OCI-M2 (cell line): Measurements from ENCODE around the gene KCNT1.

ENCODE experiments used
- DNase-seq: peaks from one replicate; lab custom pipeline; 2025; ENCODE audit not compliant: unreplicated experiment; lab: John Stamatoyannopoulos, UW

KCNT1 gene

DNA sequence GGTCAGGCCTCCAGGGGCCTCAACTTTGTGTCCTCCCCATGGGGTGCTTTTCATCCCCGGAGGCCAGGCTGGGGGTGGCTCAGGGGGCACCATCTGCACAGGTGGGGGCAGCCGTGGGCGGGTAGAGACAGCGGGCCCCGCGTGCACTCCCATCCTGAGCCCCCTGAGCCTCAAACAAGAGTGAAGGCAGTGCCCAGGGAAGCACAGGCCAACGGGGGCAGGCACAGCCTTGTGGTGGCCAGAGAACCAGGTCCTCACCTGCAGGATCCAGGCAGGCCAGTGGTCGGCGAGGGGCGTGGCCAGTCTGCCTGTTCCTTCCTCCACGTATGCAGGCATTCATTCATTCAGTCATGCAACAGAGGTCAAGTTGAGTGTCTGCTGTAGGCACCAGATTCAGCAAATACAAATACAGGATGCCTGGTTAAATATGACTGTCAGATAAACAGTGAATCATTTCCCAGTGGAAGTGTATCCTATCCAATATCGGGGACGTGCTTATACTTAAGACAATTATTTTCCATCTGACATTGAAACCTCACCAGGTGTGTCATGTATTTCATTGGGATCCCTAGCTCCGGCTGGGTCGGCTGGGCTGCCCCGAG lies 22.3 kb downstream of the KCNT1 start:
- DNase-seq = no peak

DNA sequence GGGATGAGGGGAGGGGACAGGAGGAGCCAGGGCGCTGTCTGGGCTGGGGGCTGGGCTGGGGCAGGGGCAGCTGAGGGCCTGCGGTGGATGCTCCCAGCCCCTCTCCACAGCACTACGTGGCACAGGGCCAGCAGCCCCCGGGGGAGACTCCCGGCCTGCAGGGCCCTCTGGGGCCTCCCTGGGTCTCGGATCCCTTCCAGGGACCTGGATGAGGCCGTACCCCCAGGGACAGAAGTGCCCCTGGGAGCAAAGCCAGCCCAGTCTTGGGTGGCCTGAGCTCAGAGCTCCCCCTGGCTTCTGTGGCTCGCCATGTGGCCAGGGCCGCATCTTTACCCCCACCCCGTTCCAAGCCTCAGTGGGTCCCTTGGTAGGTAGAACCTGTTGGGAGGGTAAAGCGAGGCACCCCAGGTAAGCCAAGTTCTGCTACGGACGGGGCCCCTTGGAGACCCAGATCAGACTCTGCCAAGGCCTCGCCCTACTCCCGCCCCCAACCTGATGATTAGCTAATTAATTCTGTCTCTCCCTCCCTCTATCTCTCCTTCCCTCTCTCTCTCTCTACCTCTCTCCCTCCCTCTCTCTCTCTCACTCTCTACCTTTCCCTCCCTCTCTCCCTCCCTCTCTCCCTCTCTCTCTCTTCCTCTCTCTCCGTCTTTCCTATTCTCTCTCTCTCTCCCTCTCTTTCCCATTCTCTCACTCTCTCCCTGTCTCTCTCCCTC lies 24.3 kb downstream of the KCNT1 start:
- no peak for DNase-seq

DNA sequence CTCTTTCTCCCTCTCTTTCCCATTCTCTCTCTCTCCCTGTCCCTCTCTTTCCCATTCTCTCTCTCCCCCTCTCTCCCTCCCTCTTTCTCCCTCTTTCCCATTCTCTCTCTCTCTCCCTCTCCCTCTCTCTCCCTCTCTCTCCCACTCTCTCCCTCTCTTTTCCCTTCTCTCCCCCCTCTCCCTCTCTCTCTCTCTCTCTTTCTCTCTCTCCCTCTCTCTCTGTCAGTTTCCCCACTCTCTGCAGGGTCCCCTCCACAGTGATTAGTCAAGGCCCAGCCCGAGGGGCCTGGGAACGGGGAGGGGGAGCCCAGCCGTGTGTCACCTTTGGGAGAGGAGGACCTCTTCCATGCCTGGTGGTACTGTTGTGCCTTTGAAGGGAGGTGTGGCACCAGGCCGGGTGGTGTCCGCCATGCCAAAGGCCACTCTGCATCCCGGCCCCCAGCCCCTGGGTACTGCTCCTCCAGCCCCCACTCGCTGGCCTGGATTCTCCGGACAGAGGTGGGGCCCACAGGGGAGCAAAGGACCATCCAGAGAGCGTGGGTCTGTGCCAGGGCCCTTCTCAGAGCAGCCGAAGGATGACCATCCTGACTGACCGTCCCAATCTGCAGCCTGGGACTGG lies 25.4 kb downstream of the KCNT1 start:
- no peak for DNase-seq

GRCh38 chr9:135728436-135729110 lies 26.6 kb downstream of the KCNT1 start:
- DNase-seq = no peak

GRCh38 chr9:135729480-135729879 lies 27.5 kb downstream of the KCNT1 start:
- DNase-seq = no peak

- no peak for DNase-seq
Measured at GRCh38 chr9:135731454-135731853, 29.5 kb downstream of the KCNT1 start.

DNA sequence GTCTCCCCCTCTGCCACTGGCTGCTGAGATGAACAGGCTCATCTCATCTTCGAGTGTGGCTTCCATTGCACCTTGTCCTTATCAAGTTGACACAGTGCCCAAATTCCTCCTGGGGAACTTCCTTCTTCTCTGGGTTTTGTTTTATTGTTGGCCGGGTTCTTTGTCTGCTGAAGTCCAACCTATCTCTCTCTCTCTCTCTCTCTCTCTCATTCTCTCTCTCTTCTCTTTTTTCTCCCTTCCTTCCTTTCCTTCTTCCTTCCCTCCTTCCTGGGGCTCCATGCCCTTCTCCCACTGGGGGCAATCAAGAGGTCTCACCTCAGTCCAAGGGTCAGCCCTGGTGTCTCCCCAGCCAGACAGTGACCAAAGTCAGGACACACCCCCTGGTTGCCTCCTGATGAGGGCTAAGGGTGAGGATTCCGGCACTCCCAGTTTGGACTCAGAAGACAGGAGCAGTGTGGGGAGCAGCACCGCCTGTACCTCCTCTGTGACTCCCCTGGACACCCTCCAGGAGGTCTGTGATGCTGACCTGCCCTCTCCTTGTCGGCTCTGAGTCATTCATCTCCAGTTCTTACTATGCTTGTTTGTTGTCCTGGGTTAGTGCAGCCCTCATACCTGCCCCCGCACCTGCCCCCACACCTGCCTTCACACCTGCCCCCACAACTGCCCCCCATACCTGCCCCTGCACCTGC lies 30.7 kb downstream of the KCNT1 start:
- DNase-seq = peak; percentile 6

GRCh38 chr9:135734616-135735144 lies 32.7 kb downstream of the KCNT1 start:
- no peak for DNase-seq

DNA sequence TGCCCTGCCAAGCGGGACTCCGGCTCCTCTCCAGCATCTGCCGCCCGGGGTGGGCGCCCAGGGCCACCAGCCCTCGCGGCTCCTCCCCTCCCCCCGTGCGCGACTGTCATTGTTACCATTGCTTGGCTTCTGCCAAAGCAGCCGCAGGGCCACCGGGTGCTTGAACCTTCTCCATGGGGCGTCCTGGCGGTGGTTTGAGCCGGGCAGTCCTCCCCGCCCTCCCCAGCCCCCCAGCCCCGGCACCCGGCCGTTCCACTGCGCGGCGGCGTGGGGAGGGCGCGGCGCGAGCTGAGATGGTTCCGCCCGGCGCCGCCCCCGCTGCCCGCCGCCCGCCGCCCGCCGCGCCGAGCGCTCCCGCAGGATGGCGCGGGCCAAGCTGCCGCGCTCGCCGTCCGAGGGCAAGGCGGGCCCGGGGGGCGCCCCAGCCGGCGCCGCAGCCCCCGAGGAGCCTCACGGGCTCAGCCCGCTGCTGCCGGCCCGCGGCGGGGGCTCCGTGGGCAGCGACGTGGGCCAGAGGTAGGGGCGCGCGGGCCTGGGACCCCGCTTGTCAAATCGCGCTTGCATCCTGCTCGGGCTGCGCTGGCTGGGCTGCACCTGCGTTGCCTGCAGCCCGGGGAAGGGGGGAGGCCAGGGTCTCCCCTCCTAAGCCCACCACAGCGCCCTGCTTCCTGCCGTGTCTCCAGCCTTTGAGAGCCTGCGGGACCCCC lies 34.4 kb downstream of the KCNT1 start:
- no peak for DNase-seq

DNA sequence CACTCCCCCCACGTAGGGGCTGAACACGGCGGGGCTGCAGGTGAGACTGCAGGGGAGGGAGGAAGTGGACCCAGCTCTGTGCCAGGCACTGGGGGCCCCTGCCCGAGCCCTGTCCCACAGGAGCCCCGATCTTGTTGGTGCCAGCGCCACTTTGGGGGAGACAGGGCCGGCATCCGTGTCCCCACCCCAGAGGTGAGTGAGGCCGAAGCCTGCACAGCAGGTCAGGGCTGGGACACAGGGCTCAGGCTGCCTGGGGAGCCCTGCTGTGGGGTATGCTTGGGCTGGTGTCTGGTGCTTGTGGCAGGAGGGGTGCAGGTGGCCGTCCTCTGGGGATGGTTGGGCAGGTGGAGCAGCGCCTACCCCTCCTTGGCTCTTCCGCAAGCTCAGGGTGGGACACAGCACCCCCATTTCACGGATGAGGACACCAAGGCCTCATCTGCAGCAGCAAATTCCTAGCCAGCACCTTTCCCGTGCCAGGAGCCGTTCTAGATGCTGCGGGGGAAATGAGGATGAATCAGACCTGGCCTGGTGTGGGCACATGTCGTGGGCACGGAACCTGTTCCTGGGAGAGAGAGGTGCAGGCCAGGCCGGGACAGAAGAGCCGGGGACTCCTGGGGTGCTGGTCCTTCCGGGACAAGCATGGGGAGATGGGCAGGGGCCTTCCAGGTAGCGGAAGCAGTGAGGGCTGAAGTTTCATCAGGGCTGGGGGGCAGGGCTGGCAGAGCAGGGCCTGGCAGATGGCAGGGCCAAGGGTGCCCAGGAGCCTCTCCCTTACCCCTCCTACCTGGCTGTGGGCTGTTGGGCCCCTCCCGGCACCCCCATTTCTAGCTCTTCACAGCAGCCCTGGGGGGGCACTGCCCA lies 35.2 kb downstream of the KCNT1 start:
- DNase-seq = no peak

GRCh38 chr9:135737840-135738521 lies 36.0 kb downstream of the KCNT1 start:
- DNase-seq = no peak

- no peak for DNase-seq
Measured at GRCh38 chr9:135739271-135740220, 37.6 kb downstream of the KCNT1 start.

DNA sequence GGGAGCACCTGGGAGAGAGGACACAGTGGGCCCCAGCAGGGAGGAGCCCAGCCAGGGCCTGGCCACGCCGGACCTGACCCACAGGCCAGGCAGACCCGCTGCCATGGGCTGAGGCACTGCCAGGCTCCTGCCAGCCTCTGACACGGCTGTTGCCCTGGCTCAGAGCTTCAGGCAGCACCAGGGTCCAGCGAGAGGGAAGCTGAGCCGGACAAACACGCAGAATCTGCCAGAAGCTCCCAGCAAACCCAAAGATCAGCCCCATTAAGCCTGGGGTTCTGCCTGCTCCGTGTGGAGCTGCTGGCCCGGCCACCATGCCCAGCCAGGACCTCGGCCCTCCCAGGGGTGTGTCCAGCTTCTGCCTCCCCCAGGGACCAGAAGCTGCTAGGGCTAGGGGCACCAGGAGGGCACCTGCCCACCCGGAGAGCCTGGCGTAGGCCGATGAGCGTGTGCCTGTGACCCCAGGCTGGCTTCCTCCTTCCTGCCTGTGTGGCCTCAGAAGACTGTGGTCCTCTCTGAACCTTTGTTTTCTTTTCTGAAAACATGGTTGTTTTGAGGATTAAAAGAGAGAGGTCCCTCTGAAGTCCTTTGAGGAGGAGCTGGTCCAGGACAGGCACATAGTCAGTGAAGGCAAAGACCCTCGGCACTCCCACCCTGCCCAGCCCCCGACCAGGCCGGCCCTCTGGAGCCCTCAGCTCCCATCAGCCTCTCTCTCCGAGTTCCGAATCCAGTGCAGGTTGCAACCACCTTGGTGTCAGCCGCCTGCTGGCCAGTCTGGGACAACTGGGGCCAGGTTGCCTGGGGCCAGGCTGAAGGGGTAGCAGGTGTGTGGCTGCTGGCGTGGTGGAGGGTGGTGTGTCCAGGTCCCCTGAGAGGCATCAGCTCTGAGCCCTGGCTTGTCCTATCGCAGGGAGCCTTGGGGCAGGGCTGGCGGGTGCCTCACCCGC lies 39.6 kb downstream of the KCNT1 start:
- DNase-seq = no peak

- DNase-seq = no peak
Measured at GRCh38 chr9:135743021-135743420, 41.0 kb downstream of the KCNT1 start.

- DNase-seq = no peak
Measured at GRCh38 chr9:135743546-135744332, 41.8 kb downstream of the KCNT1 start.
